GM12872 (cell line): ENCODE data around the gene MYBPHL.

Source experiments
- CTCF ChIP-seq: IDR thresholded peaks from 3 replicates; pipeline ENCODE4 v1.5.1; 2011; ENCODE audit warnings: low read depth, mild to moderate bottlenecking, low read length, moderate library complexity; ENCODE audit not compliant: insufficient read depth

Gene MYBPHL

GRCh38 chr1:109307274-109308021 lies 637 bp upstream of the MYBPHL start:
- no peak for TF ChIP-seq CTCF

GRCh38 chr1:109304226-109304920 lies 2.4 kb downstream of the MYBPHL start:
- no peak for TF ChIP-seq CTCF

- no peak for TF ChIP-seq CTCF
These were observed 4.9 kb downstream of the MYBPHL start for GRCh38 chr1:109301874-109302273.

GRCh38 chr1:109300650-109301151 lies 6.1 kb downstream of the MYBPHL start:
- TF ChIP-seq CTCF, result no peak

- TF ChIP-seq CTCF, result no peak
These were observed 7.1 kb downstream of the MYBPHL start for GRCh38 chr1:109299558-109300343.

GRCh38 chr1:109298666-109299557 lies 7.9 kb downstream of the MYBPHL start:
- no peak for TF ChIP-seq CTCF
